SK-N-SH (cell line): ENCODE data around the gene TBC1D2B. TPM values are rescaled to one million over a fixed set of nuclear protein-coding genes. Genes with fewer than 3 reads are reported as not detected.

Source experiments
- CTCF ChIA-PET: fragments of 300-600, 350-600 bp; formaldehyde crosslinking; extraction: SDS; loops from one replicate; lab custom pipeline; 2021; lab: Yijun Ruan, JAX
- POLR2A ChIA-PET: fragments of 350-600 bp; sonication (Branson Sonifier 250); formaldehyde crosslinking; extraction: SDS; loops from one replicate; lab custom pipeline; 2020; ENCODE audit warnings: antibody characterized with exemption, inconsistent platforms; lab: Yijun Ruan, JAX
- DNase-seq: peaks from one replicate; pipeline ENCODE4 v3.0.0; 2012
- H2AFZ ChIP-seq: fragments of 200-600 bp; sonication (generic); 2 replicates; pipeline ENCODE4 v1.8.1; 2016; ENCODE audit warnings: antibody characterized with exemption, mild to moderate bottlenecking, low read depth
- H3F3A ChIP-seq: fragments of 200-600 bp; sonication (generic); replicated peaks from 2 replicates; pipeline ENCODE3; 2016; ENCODE audit warnings: antibody characterized with exemption, mild to moderate bottlenecking; ENCODE audit not compliant: insufficient read depth
- H3K27ac ChIP-seq, 2 experiments: fragments of 200-500 bp in 1 of 2; fragments of 200-600 bp in 1 of 2; sonication (Bioruptor generic) in 1 of 2; sonication (generic), shearing (Covaris generic) in 1 of 2; 2 replicates each; pipeline versions ENCODE4 v1.5.1 to v1.6.1; 2014 to 2016; ENCODE audit warnings: low read depth in 2 of 2, inconsistent platforms in 1 of 2, low read length in 1 of 2, mild to moderate bottlenecking in 1 of 2, mixed read lengths in 1 of 2
- H3K27me3 ChIP-seq: fragments of 200-600 bp; sonication (generic), shearing (Covaris generic); 2 replicates; pipeline ENCODE4 v1.6.1; 2016; ENCODE audit warnings: mixed run types; ENCODE audit not compliant: insufficient read depth
- H3K36me3 ChIP-seq, 2 experiments: fragments of 200-500 bp in 1 of 2; fragments of 200-600 bp in 1 of 2; sonication (Bioruptor generic) in 1 of 2; sonication (generic) in 1 of 2; replicated peaks in 1 of 2; 2 replicates each; pipeline versions ENCODE3 to v1.5.1; 2014 to 2016; ENCODE audit warnings: low read length in 1 of 2, mild to moderate bottlenecking in 1 of 2; ENCODE audit not compliant: insufficient read depth in 2 of 2, control insufficient read depth in 1 of 2
- H3K4me1 ChIP-seq, 2 experiments: fragments of 200-500 bp in 1 of 2; fragments of 200-600 bp in 1 of 2; sonication (Bioruptor generic) in 1 of 2; sonication (generic), shearing (Covaris generic) in 1 of 2; 2 replicates each; pipeline versions ENCODE4 v1.5.1 to v1.6.1; 2014 to 2016; ENCODE audit warnings: low read depth in 1 of 2, low read length in 1 of 2, mixed run types in 1 of 2; ENCODE audit not compliant: insufficient read depth in 2 of 2, control insufficient read depth in 1 of 2
- H3K4me2 ChIP-seq: fragments of 200-600 bp; sonication (generic), shearing (Covaris generic); 2 replicates; pipeline ENCODE4 v1.6.1; 2017; ENCODE audit warnings: mixed run types
- H3K4me3 ChIP-seq, 2 experiments: fragments of 200-500 bp in 1 of 2; fragments of 200-600 bp in 1 of 2; sonication (Bioruptor generic) in 1 of 2; sonication (generic), shearing (Covaris generic) in 1 of 2; 2 replicates each; pipeline versions ENCODE4 v1.5.1 to v1.8.1; 2014 to 2016; ENCODE audit warnings: low read depth in 2 of 2, inconsistent platforms in 1 of 2, low read length in 1 of 2, mild to moderate bottlenecking in 1 of 2, mixed read lengths in 1 of 2, moderate library complexity in 1 of 2
- H3K79me2 ChIP-seq: fragments of 200-600 bp; sonication (generic); 2 replicates; pipeline ENCODE4 v1.8.1; 2017; ENCODE audit warnings: mild to moderate bottlenecking; ENCODE audit not compliant: insufficient read depth
- H3K9ac ChIP-seq: fragments of 200-600 bp; sonication (generic); 2 replicates; pipeline ENCODE4 v1.6.1; 2017; ENCODE audit warnings: mixed run types
- H3K9me2 ChIP-seq: fragments of 200-600 bp; sonication (generic); 2 replicates; pipeline ENCODE4 v1.6.1; 2017; ENCODE audit warnings: mixed run types
- H3K9me3 ChIP-seq: fragments of 200-600 bp; sonication (generic); 2 replicates; pipeline ENCODE4 v1.6.1; 2017; ENCODE audit warnings: mixed run types, mild to moderate bottlenecking, moderate library complexity
- H4K20me1 ChIP-seq: fragments of 200-600 bp; sonication (generic); 2 replicates; pipeline ENCODE4 v1.6.1; 2017; ENCODE audit warnings: mild to moderate bottlenecking, mixed run types; ENCODE audit not compliant: insufficient read depth
- CHD2 ChIP-seq: fragments of 150-350 bp; IDR thresholded peaks from 2 replicates; pipeline ENCODE4 v1.6.1; 2018; ENCODE audit warnings: low read length; ENCODE audit not compliant: partially characterized antibody
- ELF1 ChIP-seq: IDR thresholded peaks from 2 replicates; pipeline ENCODE4 v1.4.0; 2012
- EZH2phosphoT487 ChIP-seq: fragments of 200-600 bp; sonication (generic); IDR thresholded peaks from 2 replicates; pipeline ENCODE4 v1.6.1; 2017; ENCODE audit warnings: low read depth, mixed run types, mild to moderate bottlenecking, antibody characterized with exemption, moderate library complexity, borderline replicate concordance
- FOXJ3 ChIP-seq: sonication (generic); formaldehyde crosslinking; IDR thresholded peaks from 2 replicates; pipeline ENCODE4 v1.5.1; 2020; ENCODE audit warnings: mild to moderate bottlenecking, missing genetic modification reagents
- FOXM1 ChIP-seq: IDR thresholded peaks from 2 replicates; pipeline ENCODE4 v1.4.0; 2012; ENCODE audit warnings: low read depth, mild to moderate bottlenecking
- MEF2A ChIP-seq: IDR thresholded peaks from 2 replicates; pipeline ENCODE4 v1.4.0; 2012; ENCODE audit warnings: low read depth, borderline replicate concordance
- MXI1 ChIP-seq: IDR thresholded peaks from 2 replicates; pipeline ENCODE4 v1.6.1; 2012; ENCODE audit warnings: mild to moderate bottlenecking, low read depth, low read length, improper control_type of control experiment
- NRF1 ChIP-seq: IDR thresholded peaks from 2 replicates; pipeline ENCODE4 v1.6.1; 2012; ENCODE audit warnings: low read depth, mild to moderate bottlenecking, low read length
- POLR2AphosphoS5 ChIP-seq: IDR thresholded peaks from 2 replicates; pipeline ENCODE4 v1.6.1; 2012; ENCODE audit warnings: low read depth, low read length
- RCOR1 ChIP-seq: fragments of 150-350 bp; IDR thresholded peaks from 2 replicates; pipeline ENCODE4 v1.6.1; 2017; ENCODE audit warnings: antibody characterized with exemption, low read length
- RFX5 ChIP-seq: IDR thresholded peaks from 2 replicates; pipeline ENCODE4 v1.6.1; 2012; ENCODE audit warnings: mild to moderate bottlenecking, improper control_type of control experiment, low read length
- SIN3A ChIP-seq: IDR thresholded peaks from 2 replicates; pipeline ENCODE4 v1.6.1; 2012; ENCODE audit warnings: low read depth, mild to moderate bottlenecking, low read length, moderate library complexity, borderline replicate concordance
- YY1 ChIP-seq: IDR thresholded peaks from 2 replicates; pipeline ENCODE4 v1.4.0; 2012; ENCODE audit warnings: low read depth, mild to moderate bottlenecking
- WGBS: methylation state at CpG from one replicate; pipeline ENCODE4 v1.1.6; 2017; ENCODE audit warnings: low lambda C conversion rate; 5-methylcytosine and 5-hydroxymethylcytosine counted together
- polyA plus RNA-seq, 3 experiments: library from polyadenylated mRNA; depleted of rRNA; stranded (reverse); fragments of >200 nt; gene quantifications; 2 replicates each; pipeline ENCODE4 v1.2.3, GENCODE V29; 2012
- TF ChIP-seq, protein P1 (sequence below): IDR thresholded peaks from 2 replicates; pipeline ENCODE4; 2012
- TF ChIP-seq, protein P2 (sequence below): fragments of 150-350 bp; IDR thresholded peaks from 2 replicates; pipeline ENCODE4 v1.6.1; 2017; ENCODE audit warnings: antibody characterized with exemption, low read length, low read depth, borderline replicate concordance
- TF ChIP-seq, protein P3 (sequence below): IDR thresholded peaks from 2 replicates; pipeline ENCODE4 v1.6.1; 2012; ENCODE audit warnings: mild to moderate bottlenecking, low read depth, low read length, moderate library complexity

Gene TBC1D2B
- polyA plus RNA-seq, 1 of the 3 experiments (the other 2 are of a cell fraction): 19.0 TPM

DNA sequence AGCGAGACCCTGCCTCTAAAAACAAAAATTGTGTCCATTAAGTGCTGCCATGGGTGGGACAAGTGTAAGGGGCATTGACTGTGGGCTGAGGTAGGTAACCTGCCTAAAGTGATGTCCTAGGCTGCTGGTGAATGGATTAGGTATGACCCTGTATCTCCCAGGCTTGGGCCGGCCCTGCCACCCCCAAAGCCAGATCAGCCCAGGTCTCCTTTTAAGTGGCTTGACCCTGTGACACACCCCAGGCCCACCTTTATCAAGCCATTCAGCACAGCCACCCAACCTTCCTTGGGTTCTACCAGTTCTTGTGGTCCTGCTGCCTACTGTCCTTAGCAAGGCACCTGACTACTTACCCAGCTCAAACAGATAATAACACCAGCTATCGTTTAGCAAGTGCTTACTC, 35.0 kb upstream of the TBC1D2B start (continued):
- no peak for TF ChIP-seq SIN3A
- TF ChIP-seq MXI1: no peak
- TF ChIP-seq ELF1: no peak
- TF ChIP-seq FOXJ3 (CRISPR knock-in tag): no peak
- TF ChIP-seq RCOR1: no peak

DNA sequence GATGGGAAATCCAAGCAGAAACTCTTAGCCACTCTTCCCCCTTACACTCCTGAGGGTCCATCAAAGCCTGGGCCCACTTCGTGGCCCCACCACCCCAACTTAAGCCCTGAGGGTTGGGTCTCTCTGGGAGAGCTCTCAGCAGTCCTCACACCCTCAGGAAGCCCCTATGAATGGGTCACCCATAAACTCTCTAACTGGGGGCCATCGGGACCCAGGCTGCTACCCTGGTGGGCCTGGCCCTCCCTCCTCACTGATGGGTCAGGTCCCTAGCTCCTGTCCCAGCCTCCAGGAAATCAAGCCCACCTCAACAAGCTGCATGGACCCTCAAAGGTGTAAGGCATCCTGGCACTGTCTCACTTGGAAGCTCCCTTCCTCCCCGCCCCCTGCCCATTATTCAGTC, 34.3 kb upstream of the TBC1D2B start:
- Histone ChIP-seq H3K4me3 (no peak overlapping the region), H3K27me3 (no peaks in the 10 kb centered on the region), H4K20me1 (no peaks in the 10 kb centered on the region), H3K27ac (no peak overlapping the region), H3K79me2 (no peaks in the 10 kb centered on the region), H3K4me2 (no peak overlapping the region), H2AFZ (no peak overlapping the region), H3K9me3 (no peaks in the 10 kb centered on the region), H3F3A (no peaks in the 10 kb centered on the region), H3K9ac (no peak overlapping the region), H3K36me3 (no peaks in the 10 kb centered on the region), H3K9me2 (no peaks in the 10 kb centered on the region), H3K4me1 (no peaks in the 10 kb centered on the region; a peak in 1 of 4 replicates)
- POLR2A ChIA-PET: no interaction called here
- DNase-seq: no peak
- CTCF ChIA-PET: interaction anchor here (0.9 to 9.3 kb wide), 15 partner anchors 9 to 194 kb away, joined by 3 to 175 read pairs (median 7); partner anchors contain the start of gene CIB2
- TF ChIP-seq MEF2A: no peak
- no peak for TF ChIP-seq POLR2AphosphoS5
- no peak for TF ChIP-seq EZH2phosphoT487
- no peak for TF ChIP-seq RFX5
- no peak for TF ChIP-seq NRF1
- TF ChIP-seq, protein P1, sequence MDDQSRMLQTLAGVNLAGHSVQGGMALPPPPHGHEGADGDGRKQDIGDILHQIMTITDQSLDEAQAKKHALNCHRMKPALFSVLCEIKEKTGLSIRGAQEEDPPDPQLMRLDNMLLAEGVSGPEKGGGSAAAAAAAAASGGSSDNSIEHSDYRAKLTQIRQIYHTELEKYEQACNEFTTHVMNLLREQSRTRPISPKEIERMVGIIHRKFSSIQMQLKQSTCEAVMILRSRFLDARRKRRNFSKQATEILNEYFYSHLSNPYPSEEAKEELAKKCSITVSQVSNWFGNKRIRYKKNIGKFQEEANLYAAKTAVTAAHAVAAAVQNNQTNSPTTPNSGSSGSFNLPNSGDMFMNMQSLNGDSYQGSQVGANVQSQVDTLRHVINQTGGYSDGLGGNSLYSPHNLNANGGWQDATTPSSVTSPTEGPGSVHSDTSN: no peak
- no peak for TF ChIP-seq RCOR1
- TF ChIP-seq, protein P2, sequence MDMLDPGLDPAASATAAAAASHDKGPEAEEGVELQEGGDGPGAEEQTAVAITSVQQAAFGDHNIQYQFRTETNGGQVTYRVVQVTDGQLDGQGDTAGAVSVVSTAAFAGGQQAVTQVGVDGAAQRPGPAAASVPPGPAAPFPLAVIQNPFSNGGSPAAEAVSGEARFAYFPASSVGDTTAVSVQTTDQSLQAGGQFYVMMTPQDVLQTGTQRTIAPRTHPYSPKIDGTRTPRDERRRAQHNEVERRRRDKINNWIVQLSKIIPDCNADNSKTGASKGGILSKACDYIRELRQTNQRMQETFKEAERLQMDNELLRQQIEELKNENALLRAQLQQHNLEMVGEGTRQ: no peak
- TF ChIP-seq, protein P3, sequence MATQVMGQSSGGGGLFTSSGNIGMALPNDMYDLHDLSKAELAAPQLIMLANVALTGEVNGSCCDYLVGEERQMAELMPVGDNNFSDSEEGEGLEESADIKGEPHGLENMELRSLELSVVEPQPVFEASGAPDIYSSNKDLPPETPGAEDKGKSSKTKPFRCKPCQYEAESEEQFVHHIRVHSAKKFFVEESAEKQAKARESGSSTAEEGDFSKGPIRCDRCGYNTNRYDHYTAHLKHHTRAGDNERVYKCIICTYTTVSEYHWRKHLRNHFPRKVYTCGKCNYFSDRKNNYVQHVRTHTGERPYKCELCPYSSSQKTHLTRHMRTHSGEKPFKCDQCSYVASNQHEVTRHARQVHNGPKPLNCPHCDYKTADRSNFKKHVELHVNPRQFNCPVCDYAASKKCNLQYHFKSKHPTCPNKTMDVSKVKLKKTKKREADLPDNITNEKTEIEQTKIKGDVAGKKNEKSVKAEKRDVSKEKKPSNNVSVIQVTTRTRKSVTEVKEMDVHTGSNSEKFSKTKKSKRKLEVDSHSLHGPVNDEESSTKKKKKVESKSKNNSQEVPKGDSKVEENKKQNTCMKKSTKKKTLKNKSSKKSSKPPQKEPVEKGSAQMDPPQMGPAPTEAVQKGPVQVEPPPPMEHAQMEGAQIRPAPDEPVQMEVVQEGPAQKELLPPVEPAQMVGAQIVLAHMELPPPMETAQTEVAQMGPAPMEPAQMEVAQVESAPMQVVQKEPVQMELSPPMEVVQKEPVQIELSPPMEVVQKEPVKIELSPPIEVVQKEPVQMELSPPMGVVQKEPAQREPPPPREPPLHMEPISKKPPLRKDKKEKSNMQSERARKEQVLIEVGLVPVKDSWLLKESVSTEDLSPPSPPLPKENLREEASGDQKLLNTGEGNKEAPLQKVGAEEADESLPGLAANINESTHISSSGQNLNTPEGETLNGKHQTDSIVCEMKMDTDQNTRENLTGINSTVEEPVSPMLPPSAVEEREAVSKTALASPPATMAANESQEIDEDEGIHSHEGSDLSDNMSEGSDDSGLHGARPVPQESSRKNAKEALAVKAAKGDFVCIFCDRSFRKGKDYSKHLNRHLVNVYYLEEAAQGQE: no peak
- TF ChIP-seq CHD2: no peak
- TF ChIP-seq FOXM1: no peak
- no peak for TF ChIP-seq YY1
- WGBS: 54% methylated on average over 2 of the region's 3 CpGs
